ENCODE results near the gene SIK3.

DNA sequence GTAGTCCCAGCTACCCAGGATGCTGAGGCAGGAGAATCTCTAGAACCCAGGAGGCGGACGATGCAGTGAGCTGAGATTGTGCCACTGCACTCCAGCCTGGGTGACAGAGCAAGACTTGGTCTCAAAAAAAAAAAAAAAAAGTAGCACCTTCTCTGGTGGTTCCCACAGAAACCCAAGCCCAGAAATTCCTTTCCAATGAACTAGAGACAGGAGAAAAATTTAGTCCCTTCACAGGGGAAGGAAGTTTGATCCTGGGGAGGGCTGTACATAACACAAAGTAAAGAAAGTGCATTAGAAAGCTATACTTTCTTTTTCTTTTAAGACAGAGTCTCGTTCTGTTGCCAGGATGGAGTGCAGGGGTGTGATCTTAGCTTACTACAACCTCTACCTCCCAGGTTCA is 235.3 kb downstream of the SIK3 start:
- no peak for TF ChIP-seq EZH2 (IDR thresholded peaks at IDR 0.05; ENCODE audit: low read length, unreplicated experiment)
- TF ChIP-seq, protein P1, sequence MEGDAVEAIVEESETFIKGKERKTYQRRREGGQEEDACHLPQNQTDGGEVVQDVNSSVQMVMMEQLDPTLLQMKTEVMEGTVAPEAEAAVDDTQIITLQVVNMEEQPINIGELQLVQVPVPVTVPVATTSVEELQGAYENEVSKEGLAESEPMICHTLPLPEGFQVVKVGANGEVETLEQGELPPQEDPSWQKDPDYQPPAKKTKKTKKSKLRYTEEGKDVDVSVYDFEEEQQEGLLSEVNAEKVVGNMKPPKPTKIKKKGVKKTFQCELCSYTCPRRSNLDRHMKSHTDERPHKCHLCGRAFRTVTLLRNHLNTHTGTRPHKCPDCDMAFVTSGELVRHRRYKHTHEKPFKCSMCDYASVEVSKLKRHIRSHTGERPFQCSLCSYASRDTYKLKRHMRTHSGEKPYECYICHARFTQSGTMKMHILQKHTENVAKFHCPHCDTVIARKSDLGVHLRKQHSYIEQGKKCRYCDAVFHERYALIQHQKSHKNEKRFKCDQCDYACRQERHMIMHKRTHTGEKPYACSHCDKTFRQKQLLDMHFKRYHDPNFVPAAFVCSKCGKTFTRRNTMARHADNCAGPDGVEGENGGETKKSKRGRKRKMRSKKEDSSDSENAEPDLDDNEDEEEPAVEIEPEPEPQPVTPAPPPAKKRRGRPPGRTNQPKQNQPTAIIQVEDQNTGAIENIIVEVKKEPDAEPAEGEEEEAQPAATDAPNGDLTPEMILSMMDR (conservative IDR thresholded peaks at IDR 0.05; ENCODE audit: low read depth, low read length), result no peak
